Tibial artery (tissue), 4 donors: ENCODE results near the gene FAM81A.

ENCODE experiments used
- DNase-seq, 2 donors: peaks; one replicate each; pipeline ENCODE4 v3.0.0-alpha.2; 2019
- H3K27ac ChIP-seq, 2 donors: fragments of 200-600 bp; sonication (generic) in 1 of 2; 1 replicate in 1 of 2; 2 replicates in 1 of 2; pipeline ENCODE4 v1.5.1; 2018 to 2019; ENCODE audit warnings: mild to moderate bottlenecking in 1 of 2
- H3K27me3 ChIP-seq, 2 donors: fragments of 200-600 bp; sonication (generic) in 1 of 2; one replicate each; pipeline versions ENCODE4 v1.5.1 to v1.6.0; 2016 to 2019
- H3K36me3 ChIP-seq, 3 donors: fragments of 200-600 bp; sonication (generic) in 2 of 3; one replicate each; pipeline ENCODE4 v1.5.1; 2016 to 2019; ENCODE audit warnings: mild to moderate bottlenecking in 2 of 3
- H3K4me1 ChIP-seq, 4 donors: fragments of 200-600 bp; sonication (generic) in 2 of 4; 1 replicate in 3 of 4; 2 replicates in 1 of 4; pipeline ENCODE4 v1.5.1; 2016 to 2019
- H3K4me3 ChIP-seq, 2 donors: fragments of 200-600 bp; sonication (generic) in 1 of 2; 1 replicate in 1 of 2; 2 replicates in 1 of 2; pipeline ENCODE4 v1.5.1; 2018 to 2019; ENCODE audit warnings: mild to moderate bottlenecking in 2 of 2
- H3K9me3 ChIP-seq, 3 donors: fragments of 200-600 bp; sonication (generic) in 1 of 3; one replicate each; pipeline ENCODE4 v1.5.1; 2016 to 2019
- CTCF ChIP-seq, 2 experiments: fragments of 200-600 bp in 1 of 2; fragments of 450-650 bp in 1 of 2; IDR thresholded peaks; one replicate each; pipeline ENCODE4 v1.5.1; 2017 to 2019; ENCODE audit warnings: antibody characterized with exemption in 2 of 2, mild to moderate bottlenecking in 1 of 2, moderate library complexity in 1 of 2
- intact Hi-C: fragments of 100-400 bp; cut with DNase I; formaldehyde crosslinking; loops from one replicate; pipeline ENCODE4 v1.15.0; 2023; ENCODE audit warnings: low total_unique reads

Gene FAM81A

GRCh38 chr15:59492389-59493377, 54.7 kb downstream of the FAM81A start:
- TF ChIP-seq CTCF (IDR thresholded peaks at IDR 0.05): peak; percentile 76 to 91
- H3K27me3 ChIP-seq: no peaks in the 10 kb centered on the region
- intact Hi-C loops: loop anchor here (5.0 to 10.0 kb wide), 3 partner anchors 238 to 510 kb away; no protein-coding TSS in a partner anchor
- no peaks in the 10 kb centered on the region for H3K36me3 ChIP-seq
- no peak overlapping the region for H3K27ac ChIP-seq
- H3K4me1 ChIP-seq: peaks cover 0 to 8% (median 3%) of the 10 kb centered on the region in 4 donors
- no peak overlapping the region for H3K4me3 ChIP-seq
- no peaks in the 10 kb centered on the region for H3K9me3 ChIP-seq
- DNase-seq: peak; percentile 48 to 77

GRCh38 chr15:59501597-59501996, 63.6 kb downstream of the FAM81A start:
- H3K4me3 ChIP-seq: no peak overlapping the region
- intact Hi-C loops: no loop called here
- no peaks in the 10 kb centered on the region for H3K9me3 ChIP-seq
- H3K36me3 ChIP-seq: no peaks in the 10 kb centered on the region
- no peak for DNase-seq
- no peaks in the 10 kb centered on the region for H3K4me1 ChIP-seq
- no peak overlapping the region for H3K27ac ChIP-seq
- H3K27me3 ChIP-seq: no peaks in the 10 kb centered on the region
- TF ChIP-seq CTCF (IDR thresholded peaks at IDR 0.05): peak; percentile 20 to 22

GRCh38 chr15:59515190-59515589, 77.2 kb downstream of the FAM81A start:
- no peak overlapping the region for H3K4me3 ChIP-seq
- TF ChIP-seq CTCF (IDR thresholded peaks at IDR 0.05): no peak
- intact Hi-C loops: no loop called here
- no peaks in the 10 kb centered on the region for H3K9me3 ChIP-seq
- H3K27me3 ChIP-seq: no peaks in the 10 kb centered on the region
- H3K36me3 ChIP-seq: no peaks in the 10 kb centered on the region
- no peak for DNase-seq
- no peaks in the 10 kb centered on the region for H3K4me1 ChIP-seq
- H3K27ac ChIP-seq: no peak overlapping the region

GRCh38 chr15:59516655-59517461, 78.9 kb downstream of the FAM81A start:
- Histone ChIP-seq H3K9me3 (no peaks in the 10 kb centered on the region), H3K27ac (no peak overlapping the region), H3K4me1 (no peaks in the 10 kb centered on the region), H3K27me3 (no peaks in the 10 kb centered on the region), H3K36me3 (no peaks in the 10 kb centered on the region), H3K4me3 (no peak overlapping the region)
- no peak for DNase-seq
- intact Hi-C loops: no loop called here
- no peak for TF ChIP-seq CTCF (IDR thresholded peaks at IDR 0.05)

- no peak overlapping the region for H3K4me3 ChIP-seq
- no peak for DNase-seq
- H3K27ac ChIP-seq: no peak overlapping the region
- no peaks in the 10 kb centered on the region for H3K4me1 ChIP-seq
- no peak for TF ChIP-seq CTCF (IDR thresholded peaks at IDR 0.05)
- intact Hi-C loops: no loop called here
- no peaks in the 10 kb centered on the region for H3K9me3 ChIP-seq
- H3K36me3 ChIP-seq: no peaks in the 10 kb centered on the region
- no peaks in the 10 kb centered on the region for H3K27me3 ChIP-seq
These were observed 81.3 kb downstream of the FAM81A start for GRCh38 chr15:59519329-59519728.
